ENCODE results near the gene HMX1.

GRCh38 chr4:8920289-8920965 is 48.8 kb upstream of the HMX1 start:
- TF ChIP-seq CTCF (IDR thresholded peaks at IDR 0.05) (no peak), POLR2A (IDR thresholded peaks at IDR 0.05) (no peak)
